Measurements from ENCODE around the gene CYFIP1. TPM values are rescaled to one million over a fixed set of nuclear protein-coding genes. Genes with fewer than 3 reads are reported as not detected.

The CYFIP1 gene
- total and polyA plus RNA-seq, 2 of the 8 experiments (the other 6 are each of a cell fraction or from before 2014, with no cell fraction given) = 38.6 to 81.7 TPM

- Histone ChIP-seq H3K4ac (replicated peaks; ENCODE audit: insufficient read length, low read depth, low read length) (no peak overlapping the region), H2AK5ac (ENCODE audit: low read depth, low read length) (no peak overlapping the region), H3K4me3 (ENCODE audit: extremely low read depth in 1 of 4, insufficient read depth in 2 of 4, low read depth in 3 of 4, low read length in 4 of 4) (no peak overlapping the region), H2BK20ac (ENCODE audit: low read length) (no peak overlapping the region), H3K27me3 (replicated peaks in 1 of 4; ENCODE audit: control insufficient read depth in 3 of 4, extremely low read depth in 1 of 4, insufficient read depth in 3 of 4, low read length in 3 of 4) (no peaks in the 10 kb centered on the region), H3K9ac (replicated peaks in 1 of 4; ENCODE audit: extremely low read depth in 1 of 4, low read depth in 3 of 4, low read length in 3 of 4) (no peak overlapping the region), H3K79me2 (ENCODE audit: control insufficient read depth in 1 of 2, insufficient read depth in 2 of 2, low read length in 2 of 2) (no peaks in the 10 kb centered on the region), H3K14ac (ENCODE audit: insufficient read length) (no peak overlapping the region), H4K5ac (ENCODE audit: insufficient read length, low read depth, low read length) (no peak overlapping the region), H4K91ac (replicated peaks; ENCODE audit: insufficient read length, low read length) (no peak overlapping the region), H3K4me2 (ENCODE audit: insufficient read depth in 1 of 2, low read depth in 2 of 2, low read length in 2 of 2) (no peak overlapping the region), H3K4me1 (replicated peaks in 1 of 4; ENCODE audit: control insufficient read depth in 3 of 4, insufficient read depth in 4 of 4, low read length in 3 of 4) (peaks cover 0 to 6% (median 4%) of the 10 kb centered on the region in 4 experiments; a peak in 4 of 7 replicates), H2BK12ac (ENCODE audit: low read depth, low read length) (no peak overlapping the region), H3K23me2 (ENCODE audit: low read depth, low read length) (no peaks in the 10 kb centered on the region), H3K79me1 (ENCODE audit: low read depth, low read length) (no peaks in the 10 kb centered on the region; the same call in 1 of the 2 replicates), H2BK15ac (ENCODE audit: low read length) (no peak overlapping the region), H4K8ac (ENCODE audit: extremely low read depth, insufficient read depth, low read length) (no peak overlapping the region), H3K23ac (ENCODE audit: insufficient read length) (no peak overlapping the region), H3K27ac (ENCODE audit: low read depth, low read length) (no peak overlapping the region), H3K18ac (ENCODE audit: extremely low read depth, low read length) (no peak overlapping the region), H3K9me3 (ENCODE audit: insufficient read depth in 2 of 2, low read depth in 1 of 2, low read length in 1 of 2) (no peaks in the 10 kb centered on the region; a peak in 1 of 4 replicates), H2AFZ (ENCODE audit: low read length) (no peak overlapping the region), H2BK120ac (replicated peaks; ENCODE audit: low read depth, low read length) (no peak overlapping the region), H3K36me3 (ENCODE audit: control insufficient read depth in 2 of 4, insufficient read depth in 4 of 4, low read length in 3 of 4) (peaks cover 4 to 6% (median 5%) of the 10 kb centered on the region in 4 experiments; a peak in 5 of 8 replicates), H3K56ac (replicated peaks; ENCODE audit: insufficient read length, low read depth, low read length) (no peak overlapping the region), H4K20me1 (replicated peaks in 1 of 2; ENCODE audit: control insufficient read depth in 1 of 2, insufficient read depth in 2 of 2, low read length in 2 of 2) (no peaks in the 10 kb centered on the region), H2BK5ac (ENCODE audit: low read depth, low read length) (no peak overlapping the region)
- FAIRE-seq (no peak), DNase-seq (ENCODE audit: low read depth in 1 of 2, low spot score in 2 of 2) (no peak)
- POLR2A ChIA-PET (ENCODE audit: partially characterized antibody) = interaction anchor here (1.1 kb wide), 1 partner anchor 8 kb away, joined by 3 read pairs; no protein-coding TSS in a partner anchor
- WGBS, 2 experiments (ENCODE audit: extremely low coverage in 1 of 2, insufficient coverage in 1 of 2, insufficient read length in 1 of 2, insufficient replicate concordance in 2 of 2, low coverage in 1 of 2, low lambda C conversion rate in 2 of 2, missing lambda C conversion rate in 1 of 2) = 92% methylated on average over 10 of the region's 10 CpGs; no CpG with 5 or more reads in 1 of the 2 experiments
- CTCF ChIA-PET (ENCODE audit: partially characterized antibody) = interaction anchor here (1.5 kb wide), 1 partner anchor 32 kb away, joined by 4 read pairs; no protein-coding TSS in a partner anchor
- TF ChIP-seq CHD1 (IDR thresholded peaks at IDR 0.05; ENCODE audit: low read depth, low read length) (no peak), KDM1A (IDR thresholded peaks at IDR 0.05; ENCODE audit: borderline replicate concordance, low read length) (no peak), JUN (IDR thresholded peaks at IDR 0.05; ENCODE audit: low read depth, low read length) (no peak), TAF1 (IDR thresholded peaks at IDR 0.05; ENCODE audit: low read depth, low read length) (no peak), BRCA1 (IDR thresholded peaks at IDR 0.05; ENCODE audit: low read depth, low read length) (no peak), NANOG (IDR thresholded peaks at IDR 0.05; ENCODE audit: insufficient read depth, low read depth, low read length, poor library complexity, severe bottlenecking) (no peak), RNF2 (IDR thresholded peaks at IDR 0.05; ENCODE audit: borderline replicate concordance, low read depth, low read length, missing control alignments, poor library complexity, severe bottlenecking) (no peak), EP300 (IDR thresholded peaks at IDR 0.05; ENCODE audit: borderline replicate concordance in 1 of 2, low read depth in 2 of 2, low read length in 2 of 2) (no peak), SIRT6 (IDR thresholded peaks at IDR 0.05; ENCODE audit: low read length) (no peak), EZH2 (IDR thresholded peaks at IDR 0.05; ENCODE audit: low read depth, low read length, severe bottlenecking) (no peak), POLR2A (IDR thresholded peaks at IDR 0.05; ENCODE audit: control extremely low read depth in 1 of 2, low read depth in 2 of 2, low read length in 2 of 2) (no peak), CBX5 (IDR thresholded peaks at IDR 0.05; ENCODE audit: low read depth, low read length) (no peak), ZNF274 (IDR thresholded peaks at IDR 0.05; ENCODE audit: borderline replicate concordance, extremely low read depth, low read length) (no peak), CHD2 (IDR thresholded peaks at IDR 0.05; ENCODE audit: low read length) (no peak)
These were observed 102.1 kb downstream of the CYFIP1 start for GRCh38 chr15:22878103-22878502.

Data from H1 (cell line).